Ovary (tissue), 3 donors: Measurements from ENCODE around the gene CYTH1.
"Not testable (repeated sequence)": the region's sequence is repeated elsewhere in the genome, so short reads cannot be mapped to it uniquely, and the experiment has no call there.

Experiments
- POLR2A ChIP-seq: fragments of 450-650 bp; IDR thresholded peaks from one replicate; pipeline ENCODE4 v1.6.1; 2017; ENCODE audit warnings: antibody characterized with exemption, mild to moderate bottlenecking, moderate library complexity
- TF ChIP-seq, protein P1 (sequence below), 3 donors: fragments of 450-650 bp in 2 of 3; fragments of 200-600 bp in 1 of 3; IDR thresholded peaks; one replicate each; pipeline versions ENCODE4 v1.5.1 to v1.8.0; 2016 to 2022; ENCODE audit warnings: antibody characterized with exemption in 3 of 3, mild to moderate bottlenecking in 1 of 3
- donor health status: DM: no; HTN: no; CAD: no.

DNA sequence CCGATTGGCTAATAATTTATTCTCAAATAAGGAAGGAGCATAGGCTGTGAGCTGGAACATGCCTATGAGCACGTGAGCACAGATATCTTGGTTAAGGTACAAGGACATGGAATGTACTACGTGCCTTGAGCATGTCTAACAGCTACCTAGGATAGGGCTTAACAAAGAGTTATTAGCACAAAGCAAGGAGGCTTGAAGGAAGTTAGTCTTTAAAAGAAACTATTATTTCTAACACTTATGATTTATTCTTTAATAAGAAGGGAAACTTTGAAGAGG lies 110.4 kb downstream of the CYTH1 start:
- TF ChIP-seq, protein P1, sequence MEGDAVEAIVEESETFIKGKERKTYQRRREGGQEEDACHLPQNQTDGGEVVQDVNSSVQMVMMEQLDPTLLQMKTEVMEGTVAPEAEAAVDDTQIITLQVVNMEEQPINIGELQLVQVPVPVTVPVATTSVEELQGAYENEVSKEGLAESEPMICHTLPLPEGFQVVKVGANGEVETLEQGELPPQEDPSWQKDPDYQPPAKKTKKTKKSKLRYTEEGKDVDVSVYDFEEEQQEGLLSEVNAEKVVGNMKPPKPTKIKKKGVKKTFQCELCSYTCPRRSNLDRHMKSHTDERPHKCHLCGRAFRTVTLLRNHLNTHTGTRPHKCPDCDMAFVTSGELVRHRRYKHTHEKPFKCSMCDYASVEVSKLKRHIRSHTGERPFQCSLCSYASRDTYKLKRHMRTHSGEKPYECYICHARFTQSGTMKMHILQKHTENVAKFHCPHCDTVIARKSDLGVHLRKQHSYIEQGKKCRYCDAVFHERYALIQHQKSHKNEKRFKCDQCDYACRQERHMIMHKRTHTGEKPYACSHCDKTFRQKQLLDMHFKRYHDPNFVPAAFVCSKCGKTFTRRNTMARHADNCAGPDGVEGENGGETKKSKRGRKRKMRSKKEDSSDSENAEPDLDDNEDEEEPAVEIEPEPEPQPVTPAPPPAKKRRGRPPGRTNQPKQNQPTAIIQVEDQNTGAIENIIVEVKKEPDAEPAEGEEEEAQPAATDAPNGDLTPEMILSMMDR (IDR thresholded peaks at IDR 0.05), result not testable (repeated sequence)
- not testable (repeated sequence) for TF ChIP-seq POLR2A
